Embryonic facial prominence (tissue), 1 donor: ENCODE measurements around the gene RAI14.
"Not testable (repeated sequence)": the region's sequence is repeated elsewhere in the genome, so short reads cannot be mapped to it uniquely, and the experiment has no call there.

Source experiments
- DNase-seq: peaks from one replicate; pipeline ENCODE4 v3.0.0-alpha.2; 2016; ENCODE audit errors: extremely low spot score

Gene RAI14

GRCh38 chr5:34698754-34699153 is 42.6 kb downstream of the RAI14 start:
- DNase-seq, result no peak

DNA sequence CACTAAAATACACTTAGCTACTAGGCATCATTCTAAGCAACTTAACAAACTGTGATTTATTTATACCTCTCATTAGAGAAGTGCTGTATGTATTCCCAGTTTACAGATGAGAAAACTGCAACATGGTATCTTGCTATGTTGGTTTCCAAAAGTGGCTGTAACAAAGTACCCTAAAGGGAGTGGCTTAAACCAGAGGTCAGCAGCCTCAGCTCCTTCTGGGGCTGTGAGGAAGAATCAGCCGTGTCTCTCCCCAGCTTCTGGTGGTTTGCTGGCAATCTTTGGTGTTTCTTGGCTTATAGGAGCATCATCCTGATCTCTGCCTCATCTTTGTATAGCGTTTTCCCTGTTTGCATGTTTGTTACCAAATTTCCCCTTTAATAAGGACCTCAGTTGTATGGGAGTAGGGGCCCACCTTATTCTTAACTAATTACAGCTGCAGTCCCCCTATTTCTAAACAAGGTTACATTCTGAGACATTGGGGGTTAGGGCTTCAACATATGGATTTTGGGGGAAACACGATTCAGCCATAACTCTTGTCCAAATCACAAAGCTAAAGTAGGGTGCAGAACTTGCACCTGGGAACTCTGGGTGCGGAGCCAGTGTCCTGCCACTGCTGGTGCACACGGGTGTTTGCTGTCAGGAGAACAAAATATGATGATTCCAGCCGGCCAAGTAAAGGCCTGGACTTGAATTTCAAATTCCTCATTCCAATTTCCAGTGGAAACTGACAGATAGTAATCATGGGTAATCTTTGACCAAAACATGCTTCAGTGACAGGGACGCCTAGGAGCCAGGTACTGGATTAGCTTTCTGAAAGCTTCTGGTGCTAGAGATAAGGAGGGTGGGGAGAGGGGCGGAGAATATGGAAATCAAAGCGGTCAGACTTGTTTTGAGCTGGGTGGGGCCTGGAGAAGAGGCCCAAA is 43.3 kb downstream of the RAI14 start:
- DNase-seq, result no peak

- no peak for DNase-seq
Observed at GRCh38 chr5:34700078-34700452, 43.9 kb downstream of the RAI14 start.

DNA sequence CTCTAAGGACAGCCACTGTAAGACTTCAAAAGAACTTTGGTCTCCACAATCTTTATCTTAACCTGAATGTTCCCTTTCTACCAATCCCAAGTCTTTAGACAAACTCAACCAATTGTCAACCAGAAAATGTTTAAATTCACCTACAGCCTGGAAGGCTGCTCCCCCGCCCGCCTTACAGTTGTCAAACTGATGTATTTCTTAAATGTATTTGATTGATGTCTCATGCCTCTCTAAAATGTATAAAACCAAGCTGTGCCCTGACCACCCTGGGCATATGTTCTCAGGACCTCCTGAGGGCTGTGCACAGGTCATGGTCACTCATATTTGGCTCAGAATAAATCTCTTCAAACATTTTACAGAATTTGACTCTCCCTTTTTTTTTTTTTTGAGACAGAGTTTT is 45.3 kb downstream of the RAI14 start:
- DNase-seq, result not testable (repeated sequence)

DNA sequence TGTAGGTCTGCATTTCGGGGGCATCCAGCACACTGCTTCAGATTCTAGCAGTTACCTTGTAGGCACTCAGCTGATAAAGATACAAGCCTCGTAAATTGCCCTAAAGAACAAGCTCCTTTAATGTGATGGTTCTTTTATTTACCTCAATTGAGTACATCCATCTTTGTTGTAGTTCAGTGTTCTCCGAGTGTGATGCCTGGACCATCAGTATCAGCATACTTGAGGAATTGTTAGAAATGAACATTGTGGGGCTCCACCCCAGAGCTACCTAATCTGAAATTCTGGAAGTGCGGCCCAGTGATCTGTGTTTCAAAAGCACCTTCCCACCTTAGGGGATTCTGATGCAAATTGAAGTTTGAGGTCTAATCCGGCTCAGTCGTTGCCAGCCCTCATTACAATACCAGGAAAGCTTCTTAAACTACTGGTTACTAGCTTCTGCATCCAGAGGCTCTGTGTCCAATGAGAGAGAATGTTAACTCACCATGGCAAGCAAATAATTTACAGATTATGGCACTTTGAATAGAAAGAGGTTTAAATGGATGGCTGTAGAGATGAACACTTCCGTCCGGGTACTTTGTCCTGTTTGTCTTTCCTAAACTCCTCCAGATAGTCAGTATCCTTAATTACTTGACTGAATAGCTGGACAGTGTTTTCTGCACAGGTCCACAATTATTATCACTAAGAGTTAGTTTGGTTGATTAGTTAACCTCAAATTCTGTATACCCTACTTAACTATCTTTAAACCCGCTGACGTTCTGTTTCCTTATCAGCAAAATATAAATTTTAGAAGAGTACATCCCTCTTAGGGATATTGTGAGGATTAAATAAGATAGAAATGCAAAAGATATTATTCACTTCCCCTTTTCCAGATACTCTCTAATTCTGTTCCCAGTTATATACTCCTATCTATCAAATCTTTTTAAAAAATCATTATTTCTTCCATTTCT is 47.9 kb downstream of the RAI14 start:
- no peak for DNase-seq

DNA sequence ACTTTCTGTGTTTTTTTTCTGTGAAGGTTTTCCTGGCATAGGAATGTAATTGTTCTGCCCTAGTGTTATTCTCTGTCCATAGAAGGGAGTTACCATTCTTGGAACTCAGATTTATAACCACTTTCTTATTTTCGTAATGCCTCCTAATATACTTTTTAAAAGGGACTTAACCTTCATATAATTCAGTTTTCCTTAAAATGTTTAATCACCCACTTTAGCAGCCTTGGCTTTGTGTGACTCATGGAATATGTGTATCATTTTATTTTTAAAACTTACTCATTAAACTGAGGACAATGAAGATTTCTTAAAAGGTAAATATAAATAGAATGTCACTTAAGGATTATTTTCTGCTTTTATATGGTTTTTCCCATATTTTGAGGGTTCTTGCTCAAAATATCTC is 50.0 kb downstream of the RAI14 start:
- no peak for DNase-seq

- no peak for DNase-seq
Observed at GRCh38 chr5:34707451-34708107, 51.5 kb downstream of the RAI14 start.

GRCh38 chr5:34708777-34709176 is 52.6 kb downstream of the RAI14 start:
- DNase-seq, result no peak

- DNase-seq, result no peak
Observed at GRCh38 chr5:34709861-34710673, 53.9 kb downstream of the RAI14 start.

DNA sequence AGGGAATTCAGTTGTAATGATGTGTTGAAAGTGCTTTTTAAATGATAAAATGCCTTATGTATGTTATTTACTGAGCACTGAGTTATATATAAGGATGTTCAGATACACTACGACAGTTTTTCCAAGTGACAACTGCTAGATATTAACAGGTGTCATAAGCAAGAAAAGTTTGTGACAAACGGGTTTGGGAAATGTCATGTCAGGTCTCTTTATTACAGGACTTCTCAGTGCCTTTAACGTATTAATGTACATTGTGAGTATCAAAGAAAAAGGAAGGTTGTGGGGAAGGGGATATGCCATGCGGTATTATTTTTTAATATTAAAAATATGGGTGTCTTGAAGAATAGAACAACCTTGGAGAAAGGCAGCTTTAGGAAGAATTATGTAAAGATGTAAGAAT is 56.4 kb downstream of the RAI14 start:
- no peak for DNase-seq

GRCh38 chr5:34715711-34716110 is 59.6 kb downstream of the RAI14 start:
- no peak for DNase-seq

GRCh38 chr5:34716986-34717385 is 60.9 kb downstream of the RAI14 start:
- DNase-seq, result no peak

DNA sequence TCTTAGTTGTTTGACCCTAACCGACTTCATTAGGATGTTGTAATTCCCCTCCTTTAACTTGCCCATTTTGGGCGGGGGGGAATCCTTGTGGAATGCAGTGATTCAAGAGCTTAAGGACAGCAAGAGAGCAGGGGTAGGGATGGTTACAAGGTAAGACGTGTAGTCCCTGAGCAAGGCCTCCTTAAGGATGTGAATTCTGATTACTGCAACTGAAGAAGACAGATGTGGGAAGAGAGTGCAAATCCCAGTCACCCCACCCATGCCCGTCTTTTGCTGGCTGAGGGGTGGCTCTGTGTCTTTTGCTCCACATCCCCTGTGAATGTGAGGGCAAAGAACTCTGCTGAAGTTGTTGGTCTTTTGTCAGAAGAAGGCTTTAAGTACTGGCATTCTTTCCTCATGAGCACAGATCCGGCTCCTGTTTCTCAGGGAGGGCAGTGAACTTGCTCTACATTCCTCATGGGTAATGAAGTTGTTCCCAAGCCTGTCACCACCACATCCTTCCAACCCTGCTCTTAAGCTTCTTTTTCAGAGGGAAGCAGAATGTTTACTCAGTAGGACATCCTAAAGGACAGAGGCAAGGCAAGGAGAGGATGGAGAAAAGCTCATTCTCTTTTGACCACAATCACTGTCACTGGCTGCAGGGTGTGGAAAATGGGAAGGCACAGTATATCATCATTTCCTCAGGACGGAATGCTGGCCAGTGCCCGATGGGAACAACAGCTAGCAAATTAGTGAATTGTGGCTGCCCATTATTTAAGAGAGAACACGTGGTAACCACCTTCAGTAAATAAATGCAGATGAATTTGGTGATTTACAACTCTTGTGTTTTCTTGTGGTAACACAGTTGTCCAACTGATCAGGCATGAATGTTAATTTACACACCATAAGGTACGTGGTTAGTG is 61.5 kb downstream of the RAI14 start:
- no peak for DNase-seq

GRCh38 chr5:34718516-34718915 is 62.4 kb downstream of the RAI14 start:
- no peak for DNase-seq

GRCh38 chr5:34719029-34719428 is 62.9 kb downstream of the RAI14 start:
- DNase-seq, result no peak

- DNase-seq, result no peak
Observed at GRCh38 chr5:34721327-34721726, 65.2 kb downstream of the RAI14 start.

- DNase-seq, result no peak
Observed at GRCh38 chr5:34722183-34722582, 66.1 kb downstream of the RAI14 start.

GRCh38 chr5:34724741-34725140 is 68.6 kb downstream of the RAI14 start:
- no peak for DNase-seq

DNA sequence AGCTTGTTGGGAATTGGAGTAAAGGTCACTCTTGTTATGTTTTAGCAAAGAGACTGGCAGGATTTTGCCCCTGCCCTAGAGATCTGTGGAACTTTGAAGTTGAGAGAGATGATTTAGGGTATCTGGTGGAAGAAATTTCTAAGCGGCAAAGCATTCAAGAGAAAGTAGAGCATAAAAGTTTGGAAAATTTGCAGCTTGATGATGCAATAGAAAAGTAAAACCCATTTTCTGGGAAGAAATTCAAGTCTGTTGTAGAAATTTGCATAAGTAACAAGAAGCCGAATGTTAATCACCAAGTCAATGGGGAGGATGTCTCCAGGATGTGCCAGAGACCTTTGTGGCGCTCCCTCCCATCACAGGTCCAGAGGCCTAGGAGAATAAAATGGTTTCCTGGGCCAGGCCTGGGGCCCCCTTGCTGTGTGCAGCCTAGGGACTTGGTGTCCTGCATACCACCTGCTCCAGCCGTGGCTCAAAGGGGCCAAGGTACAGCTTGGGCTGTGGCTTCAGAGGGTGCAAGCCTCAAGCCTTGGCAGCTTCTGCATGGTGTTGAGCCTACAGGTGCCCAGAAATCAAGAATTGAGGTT is 71.1 kb downstream of the RAI14 start:
- not testable (repeated sequence) for DNase-seq

DNA sequence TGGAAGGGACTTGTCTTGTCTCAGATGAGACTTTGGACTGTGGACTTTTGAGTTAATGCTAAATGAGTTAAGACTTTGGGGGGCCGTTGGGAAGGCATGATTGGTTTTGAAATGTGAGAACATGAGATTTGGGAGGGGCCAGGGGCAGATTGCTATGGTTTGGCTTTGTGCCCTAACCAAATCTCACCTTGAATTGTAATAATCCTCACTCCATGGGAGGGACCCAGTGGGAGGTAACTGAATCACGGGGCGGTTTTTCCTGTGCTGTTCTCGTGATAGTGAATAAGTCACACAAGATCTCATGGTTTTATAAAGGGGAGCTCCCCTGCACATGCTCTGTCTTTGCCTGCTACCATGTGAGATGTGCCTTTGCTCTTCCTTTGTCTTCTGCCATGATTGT is 72.1 kb downstream of the RAI14 start:
- DNase-seq, result no peak
